Testis (tissue), 2 donors: ENCODE measurements around the gene TXNRD1.

Experiments
- POLR2A ChIP-seq: fragments of 450-650 bp; IDR thresholded peaks from one replicate; pipeline ENCODE4 v1.6.1; 2017; ENCODE audit warnings: antibody characterized with exemption, mild to moderate bottlenecking, moderate library complexity
- TF ChIP-seq, protein P1 (sequence below), 3 experiments: fragments of 450-650 bp in 2 of 3; fragments of 200-600 bp in 1 of 3; sonication (generic) in 1 of 3; IDR thresholded peaks; one replicate each; pipeline ENCODE4 v1.5.1; 2016 to 2019; ENCODE audit warnings: antibody characterized with exemption in 3 of 3, mild to moderate bottlenecking in 2 of 3, moderate library complexity in 1 of 3

DNA sequence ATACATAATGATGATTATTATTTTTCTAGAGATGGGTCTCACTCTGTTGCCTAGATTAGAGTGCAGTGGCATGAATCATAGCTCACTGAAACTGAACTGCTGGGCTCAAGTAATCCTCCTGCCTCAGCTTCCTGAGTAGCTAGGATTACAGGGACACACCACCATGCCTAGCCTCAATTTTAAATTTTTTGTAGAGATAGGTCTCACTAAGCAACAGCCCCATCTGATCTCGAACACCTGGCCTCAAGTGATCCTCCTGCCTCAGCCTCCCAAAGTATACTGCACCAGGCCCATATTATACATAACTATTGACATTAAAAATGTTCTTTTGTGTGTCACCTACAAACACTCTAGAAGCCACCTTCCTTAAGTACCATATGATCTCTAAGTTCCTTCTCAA is 3.4 kb downstream of the TXNRD1 start:
- TF ChIP-seq, protein P1, sequence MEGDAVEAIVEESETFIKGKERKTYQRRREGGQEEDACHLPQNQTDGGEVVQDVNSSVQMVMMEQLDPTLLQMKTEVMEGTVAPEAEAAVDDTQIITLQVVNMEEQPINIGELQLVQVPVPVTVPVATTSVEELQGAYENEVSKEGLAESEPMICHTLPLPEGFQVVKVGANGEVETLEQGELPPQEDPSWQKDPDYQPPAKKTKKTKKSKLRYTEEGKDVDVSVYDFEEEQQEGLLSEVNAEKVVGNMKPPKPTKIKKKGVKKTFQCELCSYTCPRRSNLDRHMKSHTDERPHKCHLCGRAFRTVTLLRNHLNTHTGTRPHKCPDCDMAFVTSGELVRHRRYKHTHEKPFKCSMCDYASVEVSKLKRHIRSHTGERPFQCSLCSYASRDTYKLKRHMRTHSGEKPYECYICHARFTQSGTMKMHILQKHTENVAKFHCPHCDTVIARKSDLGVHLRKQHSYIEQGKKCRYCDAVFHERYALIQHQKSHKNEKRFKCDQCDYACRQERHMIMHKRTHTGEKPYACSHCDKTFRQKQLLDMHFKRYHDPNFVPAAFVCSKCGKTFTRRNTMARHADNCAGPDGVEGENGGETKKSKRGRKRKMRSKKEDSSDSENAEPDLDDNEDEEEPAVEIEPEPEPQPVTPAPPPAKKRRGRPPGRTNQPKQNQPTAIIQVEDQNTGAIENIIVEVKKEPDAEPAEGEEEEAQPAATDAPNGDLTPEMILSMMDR (IDR thresholded peaks at IDR 0.05), result no peak
- TF ChIP-seq POLR2A, result no peak
